Measurements from ENCODE around the gene SRBD1.

DNA sequence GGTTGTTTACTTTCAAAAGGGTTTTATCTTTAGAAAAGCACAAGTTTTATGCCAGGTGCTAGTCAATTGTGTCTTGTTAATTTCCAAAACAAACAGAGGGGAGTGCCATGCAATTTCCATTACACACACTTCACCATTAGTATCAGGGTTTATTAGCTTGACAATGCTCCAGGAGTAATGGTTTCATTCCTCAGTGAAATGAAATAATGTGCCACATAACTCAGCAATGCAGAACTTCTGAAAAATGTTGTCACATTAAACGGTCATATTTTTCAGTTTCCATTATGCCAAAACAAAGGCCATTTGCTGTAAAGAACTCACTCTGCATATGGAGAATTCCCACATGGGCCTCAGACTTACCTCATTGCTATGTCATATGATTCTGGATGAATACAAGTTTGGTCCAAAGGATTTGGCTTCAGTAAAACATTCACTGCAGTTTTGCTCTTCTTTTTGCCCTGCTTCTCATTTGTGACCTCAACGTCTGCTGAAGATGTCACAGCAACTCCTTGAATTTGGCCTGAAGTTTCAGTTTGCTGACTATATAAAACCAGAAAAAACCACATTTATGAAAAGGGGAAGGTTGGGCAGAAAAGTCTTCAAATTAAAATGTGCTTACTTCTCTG is 198.2 kb downstream of the SRBD1 start:
- TF ChIP-seq, protein P1, sequence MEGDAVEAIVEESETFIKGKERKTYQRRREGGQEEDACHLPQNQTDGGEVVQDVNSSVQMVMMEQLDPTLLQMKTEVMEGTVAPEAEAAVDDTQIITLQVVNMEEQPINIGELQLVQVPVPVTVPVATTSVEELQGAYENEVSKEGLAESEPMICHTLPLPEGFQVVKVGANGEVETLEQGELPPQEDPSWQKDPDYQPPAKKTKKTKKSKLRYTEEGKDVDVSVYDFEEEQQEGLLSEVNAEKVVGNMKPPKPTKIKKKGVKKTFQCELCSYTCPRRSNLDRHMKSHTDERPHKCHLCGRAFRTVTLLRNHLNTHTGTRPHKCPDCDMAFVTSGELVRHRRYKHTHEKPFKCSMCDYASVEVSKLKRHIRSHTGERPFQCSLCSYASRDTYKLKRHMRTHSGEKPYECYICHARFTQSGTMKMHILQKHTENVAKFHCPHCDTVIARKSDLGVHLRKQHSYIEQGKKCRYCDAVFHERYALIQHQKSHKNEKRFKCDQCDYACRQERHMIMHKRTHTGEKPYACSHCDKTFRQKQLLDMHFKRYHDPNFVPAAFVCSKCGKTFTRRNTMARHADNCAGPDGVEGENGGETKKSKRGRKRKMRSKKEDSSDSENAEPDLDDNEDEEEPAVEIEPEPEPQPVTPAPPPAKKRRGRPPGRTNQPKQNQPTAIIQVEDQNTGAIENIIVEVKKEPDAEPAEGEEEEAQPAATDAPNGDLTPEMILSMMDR (conservative IDR thresholded peaks at IDR 0.05; ENCODE audit: low read depth, low read length) = no peak
- no peak for TF ChIP-seq EZH2phosphoT487 (IDR thresholded peaks at IDR 0.05; ENCODE audit: borderline replicate concordance, low read length)

Data from PC-3 (cell line).